ENCODE results near the gene KIAA2012.

The KIAA2012 gene

GRCh38 chr2:202088777-202089176 lies 15.7 kb downstream of the KIAA2012 start:
- no peak for DNase-seq (ENCODE audit: low spot score)

- no peak for DNase-seq (ENCODE audit: low spot score)
These were observed 17.5 kb downstream of the KIAA2012 start for GRCh38 chr2:202090530-202090929.

DNA sequence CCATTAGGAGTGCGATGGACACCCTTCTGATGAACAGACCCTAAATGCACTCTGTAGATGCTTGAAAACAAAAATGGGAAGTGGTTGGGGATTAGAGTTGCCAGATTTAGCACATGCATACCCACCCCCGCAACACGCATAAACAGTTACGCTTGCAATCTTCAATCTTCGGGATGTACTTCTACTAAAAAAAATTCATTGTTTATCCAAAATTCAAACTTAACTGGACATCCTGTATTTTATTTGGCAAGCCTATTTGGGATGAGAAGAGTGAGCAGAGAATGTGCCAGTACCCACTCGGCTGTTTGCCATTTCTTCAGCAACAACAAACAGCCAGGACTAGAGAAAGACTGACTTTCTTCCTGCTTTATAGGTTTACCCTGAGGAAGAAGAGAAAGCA lies 18.4 kb downstream of the KIAA2012 start:
- no peak for DNase-seq (ENCODE audit: low spot score)

DNA sequence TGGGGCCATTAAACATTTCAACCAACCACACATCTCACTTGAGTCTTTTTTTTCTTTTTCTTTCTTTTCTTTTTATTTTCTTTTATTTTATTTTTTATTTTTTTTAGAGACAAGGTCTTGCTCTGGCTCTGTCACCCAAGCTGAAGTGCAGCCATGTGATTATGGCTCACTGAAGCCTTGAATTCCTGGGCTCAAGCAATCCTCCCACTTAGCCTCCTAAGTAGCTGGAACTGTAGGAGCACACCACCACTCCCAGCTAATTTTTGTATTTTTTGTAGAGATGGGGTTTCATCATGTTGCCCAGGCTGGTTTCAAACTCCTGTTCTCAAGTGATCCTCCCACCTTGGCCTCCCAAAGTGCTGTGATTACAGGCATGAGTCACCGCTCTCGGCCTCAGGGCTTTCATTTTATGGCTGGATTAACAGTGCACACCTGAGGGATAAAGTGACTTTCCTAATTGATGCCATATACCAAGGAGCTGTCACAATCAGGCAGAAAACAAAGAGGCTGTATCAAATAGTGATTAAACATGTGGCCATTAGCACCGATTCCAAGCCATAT lies 21.5 kb downstream of the KIAA2012 start:
- DNase-seq (ENCODE audit: low spot score), result no peak

GRCh38 chr2:202095235-202095634 lies 22.2 kb downstream of the KIAA2012 start:
- no peak for DNase-seq (ENCODE audit: low spot score)

- no peak for DNase-seq (ENCODE audit: low spot score)
These were observed 23.7 kb downstream of the KIAA2012 start for GRCh38 chr2:202096736-202097135.

DNA sequence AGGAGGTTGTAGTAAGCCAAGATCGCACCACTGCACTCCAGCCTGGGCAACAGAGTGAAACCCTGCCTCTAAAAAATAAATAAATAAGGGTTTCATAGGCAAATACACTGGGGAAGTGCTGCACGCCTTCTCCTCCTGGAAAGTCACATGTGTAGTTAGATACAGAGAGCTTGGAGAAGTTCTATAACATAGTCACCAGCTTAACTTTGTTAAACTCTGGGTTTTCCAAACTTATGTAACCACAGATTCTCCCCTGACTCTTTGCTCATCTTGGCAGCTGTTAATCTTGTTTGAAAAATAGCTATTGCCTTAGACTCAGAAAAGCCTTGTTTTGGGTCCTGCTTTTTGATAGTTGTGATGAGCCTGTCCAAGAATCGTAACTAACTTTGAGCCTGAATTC lies 25.2 kb downstream of the KIAA2012 start:
- no peak for DNase-seq (ENCODE audit: low spot score)

- no peak for DNase-seq (ENCODE audit: low spot score)
These were observed 26.5 kb downstream of the KIAA2012 start for GRCh38 chr2:202099515-202099914.

DNA sequence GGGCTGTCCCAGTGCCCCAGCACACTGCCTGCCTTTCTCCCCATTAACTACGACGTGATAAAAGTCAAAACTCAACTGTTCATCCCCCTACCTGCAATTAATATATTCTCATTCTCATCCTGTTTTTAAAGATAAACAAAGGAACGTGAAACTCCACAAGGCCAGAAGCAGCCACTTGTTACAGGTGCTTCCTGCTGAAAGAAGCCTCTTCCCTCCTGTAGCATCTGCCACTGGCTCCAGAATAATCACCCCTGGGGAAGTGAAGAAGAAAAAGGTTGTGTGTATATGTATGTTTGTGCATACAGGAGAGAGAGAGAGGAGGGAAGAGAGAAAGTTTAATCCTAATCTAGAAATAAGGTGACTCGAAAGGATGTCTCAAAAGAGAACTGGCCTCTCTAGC lies 27.1 kb downstream of the KIAA2012 start:
- no peak for DNase-seq (ENCODE audit: low spot score)

DNA sequence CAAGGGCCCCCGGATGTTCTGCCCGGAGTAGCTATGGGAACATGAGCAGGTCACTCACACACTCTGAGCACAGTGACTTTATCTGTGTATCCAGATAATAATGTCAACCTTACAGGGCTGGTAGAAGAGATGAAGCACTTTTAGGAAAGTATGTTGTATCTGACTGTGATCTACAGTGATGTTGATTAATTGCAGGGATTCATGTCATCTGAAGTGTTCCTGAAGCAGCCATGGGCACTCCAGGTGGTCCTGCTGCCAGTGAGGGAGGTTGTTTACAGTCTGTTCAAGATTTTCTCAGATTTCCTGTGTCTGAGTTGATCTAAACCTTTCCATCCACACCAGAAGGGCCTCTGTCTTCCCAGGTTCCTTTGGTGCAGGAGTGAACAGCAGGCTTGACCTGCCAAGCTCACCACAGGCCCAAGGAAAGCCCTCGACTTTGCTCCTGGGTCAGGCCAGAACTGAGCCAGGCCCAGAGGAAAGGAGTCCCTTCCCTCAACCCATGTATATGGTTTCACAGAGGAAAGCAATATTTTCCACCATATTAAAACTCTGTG lies 28.0 kb downstream of the KIAA2012 start:
- DNase-seq (ENCODE audit: low spot score), result no peak

DNA sequence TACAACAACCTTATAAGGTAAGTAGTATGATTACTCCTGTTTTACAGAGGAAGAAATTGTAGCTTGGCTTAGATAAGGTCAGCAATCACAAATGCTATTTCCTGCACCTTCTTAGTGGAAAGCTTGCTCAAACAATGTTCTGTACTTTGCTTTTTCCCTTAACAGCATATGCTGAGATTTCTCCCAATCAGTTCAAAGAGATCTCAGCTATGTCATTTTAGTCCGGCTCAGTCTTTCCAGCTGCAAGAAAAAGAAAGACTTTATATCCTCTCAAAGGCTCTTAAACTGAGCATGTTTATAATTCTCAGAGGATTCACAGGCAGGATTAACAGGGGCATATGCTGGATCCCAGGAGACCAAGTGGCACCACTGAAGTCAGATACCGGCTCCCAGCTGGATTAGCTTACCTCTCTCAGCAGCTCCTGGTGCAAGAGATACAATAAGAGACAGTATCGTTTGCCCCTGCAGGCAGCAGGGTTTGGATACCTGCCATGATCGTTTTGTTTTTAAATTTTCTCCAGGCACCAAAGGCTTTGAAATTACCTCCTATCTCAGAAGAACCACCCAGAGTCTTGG lies 29.5 kb downstream of the KIAA2012 start:
- no peak for DNase-seq (ENCODE audit: low spot score)

- no peak for DNase-seq (ENCODE audit: low spot score)
These were observed 31.3 kb downstream of the KIAA2012 start for GRCh38 chr2:202104286-202104870.

- DNase-seq (ENCODE audit: low spot score), result no peak
These were observed 32.0 kb downstream of the KIAA2012 start for GRCh38 chr2:202105025-202105424.

GRCh38 chr2:202108345-202108744 lies 35.3 kb downstream of the KIAA2012 start:
- DNase-seq (ENCODE audit: low spot score), result no peak

GRCh38 chr2:202109139-202109736 lies 36.2 kb downstream of the KIAA2012 start:
- no peak for DNase-seq (ENCODE audit: low spot score)

DNA sequence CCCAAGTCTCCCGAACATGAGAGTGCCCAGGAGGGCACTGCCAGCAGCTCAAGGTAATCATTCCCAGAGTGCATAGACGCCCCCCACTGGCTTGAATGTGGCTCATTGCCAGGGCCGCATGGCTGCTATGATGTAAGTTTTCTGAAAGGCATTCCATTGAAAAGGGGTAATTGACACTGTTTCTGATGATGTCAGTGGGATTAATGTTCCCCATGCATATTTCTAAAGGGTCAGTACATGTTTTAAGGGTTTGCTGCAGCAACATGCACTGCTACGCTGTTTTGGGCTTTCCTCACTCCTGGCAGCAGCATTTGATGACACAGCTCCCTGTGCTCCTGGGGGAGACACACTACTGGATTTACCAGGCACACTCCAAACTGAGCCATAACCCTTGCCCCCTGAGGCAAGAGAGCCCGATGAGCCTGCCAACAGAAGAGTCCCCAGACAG lies 36.7 kb downstream of the KIAA2012 start:
- no peak for DNase-seq (ENCODE audit: low spot score)

DNA sequence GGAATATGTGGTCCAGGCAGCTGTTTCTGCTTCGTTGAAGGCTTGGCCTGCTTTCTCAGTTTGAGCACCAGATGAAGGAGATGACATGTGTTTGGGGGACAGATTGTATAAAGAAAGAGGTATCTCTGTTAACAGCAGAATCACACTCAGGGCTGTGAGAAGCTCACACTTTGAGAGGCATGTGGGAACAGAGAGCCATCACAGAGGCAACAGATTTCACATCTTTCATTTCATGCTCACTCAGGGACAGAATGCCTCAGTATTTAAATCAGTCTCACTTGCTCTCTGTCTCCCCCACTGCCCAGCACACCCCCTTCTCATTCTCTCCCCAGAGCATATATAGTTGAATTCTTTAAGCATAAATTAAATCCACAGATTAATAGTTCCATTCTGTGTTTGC lies 37.4 kb downstream of the KIAA2012 start:
- DNase-seq (ENCODE audit: low spot score), result no peak

DNA sequence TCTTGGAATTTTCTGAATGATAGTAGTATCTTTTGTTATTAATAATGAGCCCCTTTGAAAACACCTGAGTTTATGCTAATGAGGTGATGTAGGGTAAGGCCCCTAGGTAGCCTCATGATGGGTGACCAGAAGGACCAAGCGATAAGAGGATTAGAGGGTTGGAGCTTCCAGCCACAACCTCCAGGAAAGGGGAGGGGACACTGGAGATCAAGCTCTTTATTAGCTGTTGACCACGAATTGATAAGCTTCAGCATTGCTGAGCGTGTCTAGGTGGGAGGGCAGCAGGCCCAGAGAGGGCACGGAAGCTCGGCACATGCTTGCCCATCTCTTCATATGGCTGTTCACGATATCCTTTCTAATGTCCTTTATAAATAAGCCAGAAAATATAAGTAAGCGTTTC lies 39.0 kb downstream of the KIAA2012 start:
- DNase-seq (ENCODE audit: low spot score), result no peak

DNA sequence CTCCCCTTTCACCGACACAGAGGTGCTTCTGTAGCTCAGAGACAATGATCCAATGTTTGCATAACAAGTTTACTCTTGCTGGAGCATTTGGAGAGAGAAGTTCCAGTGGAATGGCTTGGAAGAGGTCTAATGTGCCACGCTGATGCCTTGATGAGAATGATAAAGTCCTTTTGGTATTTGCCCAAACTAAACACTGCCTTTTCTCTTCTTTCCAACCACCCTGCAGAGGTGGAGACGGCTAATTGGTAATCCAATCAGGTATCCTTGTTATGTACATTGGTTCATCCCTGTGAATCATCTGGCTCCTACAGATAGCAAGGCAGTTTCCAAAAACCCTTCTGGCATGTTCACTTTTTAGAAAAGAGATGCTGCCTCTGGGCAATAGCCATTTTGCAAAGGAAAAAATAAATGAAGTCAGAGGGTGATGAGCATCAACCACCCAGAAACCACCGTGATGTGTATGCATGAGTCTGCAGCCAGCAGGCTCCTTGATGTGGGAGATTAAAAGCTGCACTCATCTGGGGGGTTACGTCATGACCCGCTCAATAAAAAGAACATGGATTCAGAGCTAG lies 40.6 kb downstream of the KIAA2012 start:
- DNase-seq (ENCODE audit: low spot score), result no peak

DNA sequence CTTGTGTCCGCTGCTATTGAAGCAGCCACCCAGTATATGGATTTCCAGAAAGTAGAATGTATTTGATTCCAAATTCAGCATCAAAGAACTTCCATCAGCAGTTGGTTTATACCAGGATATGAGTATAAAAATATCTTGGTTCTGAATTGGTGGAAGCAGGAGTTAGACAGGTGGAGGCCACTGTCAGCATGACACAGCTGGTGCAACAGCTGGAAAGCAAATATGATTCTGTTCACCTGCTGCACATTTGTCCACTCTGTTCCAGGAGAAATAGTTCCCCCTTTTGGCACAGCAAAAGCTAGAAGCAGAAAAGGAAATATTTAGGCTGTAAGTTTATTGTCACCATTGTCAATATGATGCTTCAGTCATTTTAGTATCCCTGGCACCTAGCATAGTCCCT lies 41.2 kb downstream of the KIAA2012 start:
- no peak for DNase-seq (ENCODE audit: low spot score)

GRCh38 chr2:202114795-202115194 lies 41.7 kb downstream of the KIAA2012 start:
- DNase-seq (ENCODE audit: low spot score), result no peak

- DNase-seq (ENCODE audit: low spot score), result no peak
These were observed 42.5 kb downstream of the KIAA2012 start for GRCh38 chr2:202115479-202115971.

DNA sequence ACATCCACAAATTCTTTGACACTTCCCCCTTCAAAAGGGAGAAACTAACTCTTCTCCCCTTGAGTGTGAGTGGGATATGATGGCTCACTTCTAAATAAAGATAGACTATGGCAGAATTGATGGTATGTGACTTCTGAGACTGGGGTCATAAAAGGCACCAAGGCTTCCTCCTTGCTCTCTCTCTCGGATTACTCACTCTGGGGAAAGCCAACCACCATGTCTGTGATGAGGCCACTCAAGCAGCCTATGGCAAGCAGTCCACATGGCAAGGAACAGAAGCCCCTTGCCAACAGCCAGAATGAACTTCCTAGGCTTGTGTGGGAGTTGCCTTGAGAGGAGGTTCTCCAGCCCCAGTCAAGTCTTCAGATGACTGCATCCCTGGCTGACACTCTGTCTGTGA lies 43.6 kb downstream of the KIAA2012 start:
- no peak for DNase-seq (ENCODE audit: low spot score)

All from putamen (tissue), 1 donor.